Body of pancreas (tissue), 4 donors: ENCODE data around the gene ASTN2.

ENCODE experiments used
- CTCF ChIP-seq, 7 experiments: fragments of 450-650 bp in 4 of 7; fragments of 200-600 bp in 3 of 7; sonication (generic) in 3 of 7; IDR thresholded peaks; one replicate each; pipeline ENCODE4 v1.5.1; 2016 to 2019; ENCODE audit warnings: antibody characterized with exemption in 7 of 7
- POLR2A ChIP-seq, 3 donors: fragments of 450-650 bp; IDR thresholded peaks; one replicate each; pipeline ENCODE4 v1.6.1; 2016; ENCODE audit warnings: antibody characterized with exemption in 3 of 3, mild to moderate bottlenecking in 2 of 3

- no peak for TF ChIP-seq CTCF (IDR thresholded peaks at IDR 0.05)
- TF ChIP-seq POLR2A (IDR thresholded peaks at IDR 0.05) = no peak
Measured at GRCh38 chr9:116406469-116406868, 1008.4 kb downstream of the ASTN2 start.
